ENCODE measurements around the gene UBE2S. TPM values are rescaled to one million over a fixed set of nuclear protein-coding genes. Genes with fewer than 3 reads are reported as not detected.
A peak's percentile ranks its signal among the peaks of the same experiment; 100 is the strongest.
"Not testable (repeated sequence)": the region's sequence is repeated elsewhere in the genome, so short reads cannot be mapped to it uniquely, and the experiment has no call there.

Gene UBE2S
- polyA plus RNA-seq, 5 donors, result 32.8 to 53.3 (median 35.3) TPM

DNA sequence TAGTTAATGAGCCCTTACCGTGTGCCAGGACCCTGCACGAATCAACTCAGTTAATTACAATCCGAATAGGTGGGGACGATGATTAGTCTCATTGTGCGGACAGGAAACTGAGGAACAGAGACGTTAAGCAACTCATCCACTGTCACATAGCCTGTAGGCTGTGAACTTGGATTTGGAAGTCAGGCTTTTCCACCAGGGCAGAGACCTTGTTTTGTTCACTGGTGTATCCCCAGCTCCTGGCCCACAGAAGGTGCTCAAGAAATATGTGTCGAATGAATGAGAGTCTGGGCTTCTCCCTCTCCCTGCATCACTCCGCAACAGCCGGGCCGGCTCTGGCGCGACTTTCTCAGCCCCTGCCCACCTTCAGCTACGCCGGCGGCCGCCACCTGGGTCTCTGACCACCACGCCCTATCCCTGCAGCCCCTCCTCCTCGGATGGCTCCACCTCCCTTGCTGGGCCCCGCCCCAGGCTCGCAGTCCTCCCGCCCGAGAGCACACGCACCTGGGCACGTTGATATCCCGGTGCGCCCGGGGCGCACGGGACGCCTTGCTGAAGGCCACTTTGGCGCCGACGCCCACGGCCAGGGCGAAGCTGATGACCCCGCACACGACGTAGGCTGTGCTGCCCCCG is 34.2 kb upstream of the UBE2S start:
- no peak for DNase-seq

DNA sequence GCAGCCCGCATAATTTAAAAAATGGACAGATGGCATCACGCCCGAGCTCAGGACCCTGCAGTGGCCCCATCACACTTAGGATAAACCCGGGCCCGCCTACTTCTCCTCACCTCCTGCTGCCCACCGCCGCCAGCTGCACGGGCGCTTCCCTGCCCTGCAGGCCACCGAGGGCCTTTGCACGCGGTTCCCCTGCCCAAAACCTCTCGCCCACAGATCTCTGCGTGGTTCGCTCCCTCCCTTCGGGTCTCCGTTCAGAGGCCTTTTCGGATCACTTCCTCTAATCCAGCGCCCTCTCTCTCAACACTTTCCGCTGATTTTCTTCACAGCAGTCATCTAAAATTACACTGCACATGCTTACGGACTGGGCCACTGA is 33.7 kb upstream of the UBE2S start:
- DNase-seq, result no peak

- DNase-seq, result no peak
Measured at GRCh38 chr19:55440411-55441105, 33.0 kb upstream of the UBE2S start.

DNA sequence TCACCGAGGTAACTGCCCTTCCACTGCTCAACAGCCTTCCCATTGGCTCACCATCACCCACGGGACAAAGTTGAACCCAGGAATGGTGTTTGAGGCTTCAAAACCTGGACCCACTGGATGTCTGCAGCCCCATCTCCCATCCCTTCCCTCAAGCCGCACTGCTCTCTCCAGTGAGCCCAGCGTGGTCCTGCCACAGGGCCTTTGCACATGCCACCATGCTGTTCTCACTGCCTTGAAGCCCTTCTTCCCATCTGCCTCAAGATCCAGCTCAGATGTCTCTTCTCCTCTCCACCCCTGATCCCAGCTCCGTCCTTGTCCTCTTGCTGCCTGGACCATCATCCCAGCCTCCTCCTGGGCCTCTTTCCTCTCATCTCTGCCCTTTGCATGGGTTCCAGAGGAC is 31.5 kb upstream of the UBE2S start:
- DNase-seq, result no peak

- DNase-seq, result peak; percentile 51 to 63
Measured at GRCh38 chr19:55437410-55437809, 29.8 kb upstream of the UBE2S start.

- DNase-seq, result no peak
Measured at GRCh38 chr19:55436847-55437246, 29.3 kb upstream of the UBE2S start.

DNA sequence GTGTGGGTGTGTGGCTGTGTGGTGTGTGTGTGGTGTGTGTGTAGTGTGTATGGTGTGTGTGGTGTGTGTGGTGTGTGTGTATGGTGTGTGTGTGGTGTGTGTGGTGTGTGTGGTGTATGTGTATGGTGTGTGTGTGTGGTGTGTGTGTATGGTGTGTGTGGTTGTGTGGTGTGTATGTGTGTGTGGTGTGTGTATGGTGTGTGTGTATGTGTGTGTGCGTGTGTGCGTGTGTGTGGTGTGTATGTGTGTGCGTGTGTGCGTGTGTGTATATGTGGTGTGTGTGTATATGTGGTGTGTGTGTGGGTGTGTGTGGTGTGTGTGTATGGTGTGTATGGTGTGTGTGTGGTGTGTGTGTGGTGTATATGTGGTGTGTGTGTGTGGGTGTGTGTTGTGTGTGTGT is 27.4 kb upstream of the UBE2S start:
- no peak for DNase-seq

- no peak for DNase-seq
Measured at GRCh38 chr19:55434356-55434919, 26.9 kb upstream of the UBE2S start.

DNA sequence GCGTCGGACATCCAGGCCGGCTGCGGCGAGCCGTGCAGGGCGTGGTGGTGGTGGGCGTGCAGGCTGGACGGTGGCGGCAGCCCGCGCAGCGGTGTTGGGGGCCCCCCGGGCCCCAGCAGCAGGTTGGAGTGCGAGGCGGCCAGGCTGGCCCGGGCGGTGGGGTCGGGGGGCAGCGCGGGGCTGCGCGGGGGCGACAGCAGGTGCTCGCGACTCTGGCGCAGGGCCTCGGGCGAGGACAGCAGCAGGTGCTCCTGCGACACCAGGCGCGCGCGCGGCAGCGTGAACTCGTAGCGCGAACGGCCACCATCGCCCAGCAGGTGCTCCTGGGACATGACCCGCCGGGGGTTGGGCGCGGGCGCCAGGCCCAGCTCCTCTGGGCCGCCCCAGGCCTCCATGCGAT is 25.7 kb upstream of the UBE2S start:
- DNase-seq, result no peak

GRCh38 chr19:55432241-55432959 is 24.8 kb upstream of the UBE2S start:
- no peak for DNase-seq

- no peak for DNase-seq
Measured at GRCh38 chr19:55431183-55431582, 23.6 kb upstream of the UBE2S start.

DNA sequence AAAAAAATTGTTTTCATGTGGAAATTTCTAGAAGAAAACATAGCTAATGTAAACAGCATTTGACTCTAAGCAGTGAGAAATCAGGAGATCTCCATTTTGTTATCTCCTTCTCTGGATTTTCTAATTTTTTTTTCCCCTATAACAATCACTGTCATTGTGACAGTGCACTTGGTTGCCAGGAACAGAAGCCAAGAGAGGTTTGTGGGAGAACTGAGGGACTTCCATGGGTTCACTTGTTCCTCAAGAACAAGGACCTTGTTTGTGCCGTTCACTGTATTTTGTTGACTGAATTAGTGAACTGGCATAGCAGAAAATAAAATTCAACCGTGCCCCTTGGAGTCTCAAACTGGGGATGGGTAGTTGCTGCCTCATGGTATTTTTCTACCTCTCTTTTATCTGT is 18.5 kb upstream of the UBE2S start:
- DNase-seq, result no peak

- DNase-seq, result no peak
Measured at GRCh38 chr19:55424518-55424917, 16.9 kb upstream of the UBE2S start.

DNA sequence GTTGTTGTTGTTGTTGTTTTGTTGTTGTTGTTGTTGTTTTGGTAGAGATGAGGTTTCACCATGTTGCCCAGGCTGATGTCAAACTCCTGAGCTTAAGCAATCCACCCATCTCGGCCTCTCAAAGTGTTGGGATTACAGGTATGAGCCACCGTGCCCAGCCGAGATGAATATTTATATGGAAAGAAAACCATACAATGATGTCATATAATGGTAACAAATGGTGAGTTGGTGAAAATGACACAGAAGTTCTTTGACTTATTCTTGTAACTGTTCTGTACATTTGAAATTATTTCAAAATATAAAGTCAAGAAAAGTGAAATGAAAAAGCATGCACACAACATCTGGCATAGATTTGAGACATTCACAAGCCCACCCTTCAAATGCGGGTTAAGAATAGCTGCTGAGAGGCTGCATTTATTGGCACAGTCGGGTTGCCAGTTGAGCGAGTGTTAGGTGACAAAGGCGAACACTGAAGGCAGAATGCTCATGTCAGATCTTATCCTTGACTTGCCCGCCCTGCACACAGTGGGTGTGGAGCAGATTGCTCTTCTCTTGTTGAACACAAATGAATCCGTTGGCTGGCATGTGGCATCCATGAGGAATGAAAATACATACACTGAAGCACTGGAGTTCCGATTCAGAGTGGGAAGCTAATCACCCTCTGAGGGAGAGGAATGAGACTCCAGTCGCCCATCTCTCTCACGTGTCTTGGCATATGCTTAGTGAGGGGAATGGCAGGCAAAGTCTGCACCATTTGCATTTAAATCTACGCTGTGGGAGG is 15.8 kb upstream of the UBE2S start:
- DNase-seq, result no peak

DNA sequence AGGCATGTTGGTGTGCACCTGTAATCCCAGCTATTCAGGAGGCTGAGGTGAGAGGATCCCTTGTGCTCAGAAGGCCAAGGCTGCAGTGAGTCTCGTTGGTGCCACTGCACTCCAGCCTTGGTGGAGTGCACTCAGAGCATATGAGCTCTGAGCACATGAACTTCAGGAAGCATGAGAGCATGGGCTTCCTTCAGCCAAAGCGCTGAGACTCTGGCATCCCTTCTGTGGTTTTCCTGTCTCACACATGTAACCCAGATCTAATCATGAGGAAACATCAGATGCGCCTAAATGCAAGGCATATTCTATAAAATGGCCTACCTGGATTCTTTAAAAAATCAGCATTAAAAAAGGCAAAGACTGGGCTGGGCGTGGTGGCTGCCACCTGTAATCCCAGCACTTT is 13.7 kb upstream of the UBE2S start:
- not testable (repeated sequence) for DNase-seq

GRCh38 chr19:55419624-55420236 is 12.1 kb upstream of the UBE2S start:
- DNase-seq, result no peak

DNA sequence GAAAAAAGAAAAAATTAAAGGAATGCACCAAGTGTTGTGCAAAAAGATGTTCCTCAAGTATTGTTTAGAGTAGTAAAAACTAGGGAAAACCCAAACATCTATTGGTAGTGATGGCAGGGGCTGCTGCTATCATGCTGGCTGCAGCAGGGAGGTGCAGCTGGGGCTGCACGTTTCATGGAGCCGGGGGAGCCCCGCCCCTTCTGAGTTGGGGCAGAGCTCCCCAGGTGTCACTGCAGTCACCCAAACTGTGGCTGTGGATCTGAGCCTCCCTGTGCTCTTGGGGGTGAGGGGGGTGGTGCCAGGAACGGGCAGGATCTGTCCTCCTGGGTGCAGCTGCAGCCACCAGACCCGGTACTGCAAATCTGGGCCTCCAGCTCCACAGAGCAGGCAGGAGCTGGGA is 11.5 kb upstream of the UBE2S start:
- no peak for DNase-seq

DNA sequence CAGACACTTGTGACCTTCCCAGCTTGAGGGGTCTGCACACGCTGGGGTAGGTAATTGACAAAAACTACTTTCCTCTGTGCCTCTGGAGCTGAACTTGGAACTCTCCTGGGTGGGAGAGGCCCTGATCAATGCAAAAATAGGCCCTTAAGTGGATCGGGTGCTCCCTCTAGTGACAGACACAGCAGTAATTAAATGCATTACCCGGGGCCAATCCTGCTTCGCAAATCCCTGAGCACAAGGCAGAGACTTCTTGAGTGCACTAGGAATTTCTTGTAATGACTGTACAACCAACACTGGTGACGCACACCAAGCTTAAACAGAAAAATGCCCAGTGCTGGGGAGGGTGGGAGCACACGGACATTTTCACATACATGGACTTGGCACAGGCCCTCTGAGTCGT is 10.6 kb upstream of the UBE2S start:
- peak; percentile 59 for DNase-seq

- no peak for DNase-seq
Measured at GRCh38 chr19:55410168-55410567, 2.6 kb upstream of the UBE2S start.

DNA sequence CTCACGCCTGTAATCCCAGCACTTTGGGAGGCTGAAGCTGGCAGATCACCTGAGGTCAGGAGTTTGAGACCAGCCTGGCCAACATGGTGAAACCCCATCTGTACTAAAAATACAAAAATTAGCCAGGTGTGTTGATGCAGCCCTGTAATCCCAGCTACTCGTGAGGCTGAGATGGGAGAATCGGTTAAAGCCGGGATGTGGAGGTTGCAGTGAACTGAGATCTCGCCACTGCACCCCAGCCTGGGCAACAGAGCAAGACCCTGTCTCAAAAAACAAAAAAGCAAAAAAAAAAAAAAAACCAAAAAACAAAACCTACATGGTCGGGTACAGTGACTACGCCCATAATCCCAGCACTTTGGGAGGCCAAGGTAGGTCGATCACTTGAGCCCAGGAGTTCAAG is 1.6 kb upstream of the UBE2S start:
- not testable (repeated sequence) for DNase-seq

GRCh38 chr19:55408533-55408872 is 915 bp upstream of the UBE2S start:
- no peak for DNase-seq
